GM23248 (cell line): ENCODE data around the gene CDH13. TPM values are rescaled to one million over a fixed set of nuclear protein-coding genes. Genes with fewer than 3 reads are reported as not detected.

ENCODE experiments used
- DNase-seq: peaks from one replicate; pipeline ENCODE4 v3.0.0-alpha.2; 2015
- H2AFZ ChIP-seq: fragments of 200-600 bp; sonication (generic); 2 replicates; pipeline ENCODE4 v1.6.1; 2016; ENCODE audit warnings: antibody characterized with exemption
- H3F3A ChIP-seq: fragments of 200-600 bp; sonication (generic); 2 replicates; pipeline ENCODE4 v1.6.1; 2016; ENCODE audit warnings: mild to moderate bottlenecking, antibody characterized with exemption, mixed run types; ENCODE audit not compliant: insufficient read depth
- H3K27ac ChIP-seq: fragments of 200-600 bp; sonication (generic); 2 replicates; pipeline ENCODE4 v1.5.1; 2016; ENCODE audit warnings: mild to moderate bottlenecking
- H3K27me3 ChIP-seq: fragments of 200-600 bp; sonication (generic); replicated peaks from 2 replicates; pipeline ENCODE4 v1.6.1; 2016; ENCODE audit warnings: mild to moderate bottlenecking; ENCODE audit not compliant: insufficient read depth
- H3K36me3 ChIP-seq: fragments of 200-600 bp; sonication (generic); 2 replicates; pipeline ENCODE4 v1.6.1; 2016; ENCODE audit warnings: low read depth, mild to moderate bottlenecking
- H3K4me1 ChIP-seq: fragments of 200-600 bp; sonication (generic); 2 replicates; pipeline ENCODE4 v1.6.1; 2016; ENCODE audit warnings: mild to moderate bottlenecking; ENCODE audit not compliant: insufficient read depth
- H3K4me2 ChIP-seq: fragments of 200-600 bp; sonication (generic); one replicate; pipeline ENCODE4 v1.6.1; 2016; ENCODE audit warnings: mild to moderate bottlenecking; ENCODE audit not compliant: unreplicated experiment
- H3K4me3 ChIP-seq: fragments of 200-600 bp; sonication (generic); 2 replicates; pipeline ENCODE4 v1.5.1; 2016; ENCODE audit warnings: mild to moderate bottlenecking
- H3K79me2 ChIP-seq: fragments of 200-600 bp; sonication (generic); 2 replicates; pipeline ENCODE4 v1.6.1; 2016; ENCODE audit warnings: mild to moderate bottlenecking; ENCODE audit not compliant: insufficient read depth
- H3K9ac ChIP-seq: fragments of 200-600 bp; sonication (generic); 2 replicates; pipeline ENCODE4 v1.6.1; 2016; ENCODE audit warnings: mild to moderate bottlenecking
- H3K9me2 ChIP-seq: fragments of 200-600 bp; sonication (generic); 2 replicates; pipeline ENCODE4 v1.6.1; 2016; ENCODE audit warnings: mixed run types, mild to moderate bottlenecking, moderate library complexity; ENCODE audit not compliant: insufficient read depth
- H3K9me3 ChIP-seq: fragments of 200-600 bp; sonication (generic); one replicate; pipeline ENCODE4 v1.6.1; 2017; ENCODE audit warnings: low read depth
- H4K20me1 ChIP-seq: fragments of 200-600 bp; sonication (generic); 2 replicates; pipeline ENCODE4 v1.6.0; 2016; ENCODE audit not compliant: insufficient read depth
- EZH2 ChIP-seq: fragments of 200-600 bp; sonication (generic); IDR thresholded peaks from 2 replicates; pipeline ENCODE4 v1.6.1; 2018; ENCODE audit warnings: antibody characterized with exemption, mild to moderate bottlenecking; ENCODE audit not compliant: insufficient read depth, poor library complexity, severe bottlenecking
- EZH2phosphoT487 ChIP-seq: fragments of 200-600 bp; sonication (generic); IDR thresholded peaks from 2 replicates; pipeline ENCODE4 v1.6.1; 2018; ENCODE audit warnings: antibody characterized with exemption, moderate library complexity, mild to moderate bottlenecking, low read depth; ENCODE audit not compliant: insufficient read depth
- WGBS, 2 experiments: methylation state at CpG; one replicate each; pipeline ENCODE4 v1.1.6; 2015 to 2017; ENCODE audit warnings: low lambda C conversion rate in 2 of 2, low coverage in 1 of 2; ENCODE audit errors: missing lambda C conversion rate in 2 of 2; 5-methylcytosine and 5-hydroxymethylcytosine counted together
- in situ Hi-C: fragments of 300-500 bp; cut with MboI; formaldehyde crosslinking; loops from 2 replicates; pipeline ENCODE4 v1.15.0; 2020
- polyA plus RNA-seq: library from polyadenylated mRNA; unstranded; fragments of >200 nt; fragmentation: Nextera tagmentation; extraction: Ambion mirVana; gene quantifications from 2 replicates; pipeline ENCODE4 v1.2.1, GENCODE V29; 2016
- total RNA-seq: library from RNA; depleted of rRNA; stranded (reverse); fragments of >200 nt; shearing (Covaris generic); gene quantifications from 2 replicates; pipeline ENCODE4 v1.2.3, GENCODE V29; 2014

Gene CDH13
- total and polyA plus RNA-seq, 2 experiments from 2014 or later = 51.0 to 52.8 TPM

- H3K9me3 ChIP-seq = no peaks in the 10 kb centered on the region
- H2AFZ ChIP-seq = no peak overlapping the region
- in situ Hi-C loops = no loop called here
- no peak overlapping the region for H3K4me3 ChIP-seq
- H3K4me2 ChIP-seq = no peak overlapping the region
- no peak overlapping the region for H3K27ac ChIP-seq
- H3K36me3 ChIP-seq = no peaks in the 10 kb centered on the region
- H3F3A ChIP-seq = no peaks in the 10 kb centered on the region
- no peak for TF ChIP-seq EZH2
- TF ChIP-seq EZH2phosphoT487 = no peak
- H3K27me3 ChIP-seq = no peaks in the 10 kb centered on the region
- H3K9ac ChIP-seq = no peak overlapping the region
- DNase-seq = no peak
- no peaks in the 10 kb centered on the region for H4K20me1 ChIP-seq
- no peaks in the 10 kb centered on the region for H3K4me1 ChIP-seq
- H3K79me2 ChIP-seq = no peaks in the 10 kb centered on the region
- H3K9me2 ChIP-seq = no peaks in the 10 kb centered on the region
- 91 to 95% methylated on average over 6 of the region's 6 CpGs for WGBS, 2 experiments
Observed at GRCh38 chr16:83021045-83021444, 394.3 kb downstream of the CDH13 start.

GRCh38 chr16:83021746-83022145, 395.0 kb downstream of the CDH13 start:
- DNase-seq = no peak
- no peak for TF ChIP-seq EZH2phosphoT487
- TF ChIP-seq EZH2 = no peak
- Histone ChIP-seq H3K36me3 (no peaks in the 10 kb centered on the region), H3F3A (no peaks in the 10 kb centered on the region), H3K79me2 (no peaks in the 10 kb centered on the region), H3K9me2 (no peaks in the 10 kb centered on the region), H3K9ac (no peak overlapping the region), H3K4me1 (no peaks in the 10 kb centered on the region), H3K4me2 (no peak overlapping the region), H2AFZ (no peak overlapping the region), H4K20me1 (no peaks in the 10 kb centered on the region), H3K27me3 (no peaks in the 10 kb centered on the region), H3K9me3 (no peaks in the 10 kb centered on the region), H3K27ac (no peak overlapping the region), H3K4me3 (no peak overlapping the region)
- in situ Hi-C loops = no loop called here
- WGBS, 2 experiments = 83 to 88% methylated on average over 3 of the region's 3 CpGs

GRCh38 chr16:83023011-83023410, 396.2 kb downstream of the CDH13 start:
- WGBS, 2 experiments = 87 to 90% methylated on average over 4 of the region's 4 CpGs
- H3K79me2 ChIP-seq = no peaks in the 10 kb centered on the region
- TF ChIP-seq EZH2 = no peak
- TF ChIP-seq EZH2phosphoT487 = no peak
- no peak for DNase-seq
- no peak overlapping the region for H3K27ac ChIP-seq
- H3K9me3 ChIP-seq = no peaks in the 10 kb centered on the region
- H2AFZ ChIP-seq = no peak overlapping the region
- H3F3A ChIP-seq = no peaks in the 10 kb centered on the region
- no peaks in the 10 kb centered on the region for H3K27me3 ChIP-seq
- H4K20me1 ChIP-seq = no peaks in the 10 kb centered on the region
- H3K9ac ChIP-seq = no peak overlapping the region
- H3K9me2 ChIP-seq = no peaks in the 10 kb centered on the region
- no peak overlapping the region for H3K4me3 ChIP-seq
- in situ Hi-C loops = no loop called here
- H3K4me2 ChIP-seq = no peak overlapping the region
- no peaks in the 10 kb centered on the region for H3K4me1 ChIP-seq
- no peaks in the 10 kb centered on the region for H3K36me3 ChIP-seq

- Histone ChIP-seq H2AFZ (no peak overlapping the region), H3K4me1 (no peaks in the 10 kb centered on the region), H3K36me3 (no peaks in the 10 kb centered on the region), H4K20me1 (no peaks in the 10 kb centered on the region), H3K27me3 (no peaks in the 10 kb centered on the region), H3K4me3 (no peak overlapping the region), H3K79me2 (no peaks in the 10 kb centered on the region), H3K9me2 (no peaks in the 10 kb centered on the region), H3F3A (no peaks in the 10 kb centered on the region), H3K4me2 (no peak overlapping the region), H3K9me3 (no peaks in the 10 kb centered on the region), H3K9ac (no peak overlapping the region), H3K27ac (no peak overlapping the region)
- DNase-seq = no peak
- in situ Hi-C loops = no loop called here
- 13 to 25% methylated on average over 1 of the region's 1 CpG for WGBS, 2 experiments
- TF ChIP-seq EZH2 = no peak
- TF ChIP-seq EZH2phosphoT487 = no peak
Observed at GRCh38 chr16:83023640-83024039, 396.9 kb downstream of the CDH13 start.

- in situ Hi-C loops = no loop called here
Observed at GRCh38 chr16:83027973-83028372, 401.2 kb downstream of the CDH13 start.

More at GRCh38 chr16:83027973-83028372, 401.2 kb downstream of the CDH13 start:
- Histone ChIP-seq H3K9me3 (no peaks in the 10 kb centered on the region), H3F3A (no peaks in the 10 kb centered on the region), H2AFZ (no peak overlapping the region), H3K79me2 (no peaks in the 10 kb centered on the region), H3K9ac (no peak overlapping the region), H3K4me1 (no peaks in the 10 kb centered on the region), H3K36me3 (no peaks in the 10 kb centered on the region), H3K9me2 (no peaks in the 10 kb centered on the region), H4K20me1 (no peaks in the 10 kb centered on the region), H3K27ac (no peak overlapping the region), H3K27me3 (no peaks in the 10 kb centered on the region), H3K4me3 (no peak overlapping the region), H3K4me2 (no peak overlapping the region)
- DNase-seq = no peak
- TF ChIP-seq EZH2phosphoT487 (no peak), EZH2 (no peak)
- WGBS, 2 experiments = 51 to 54% methylated on average over 3 of the region's 3 CpGs
